GM12875 (cell line): ENCODE data around the gene CDC14A.
"Not testable (repeated sequence)": the region's sequence is repeated elsewhere in the genome, so short reads cannot be mapped to it uniquely, and the experiment has no call there.

ENCODE experiments used
- H3K4me3 ChIP-seq: one replicate; pipeline ENCODE4 v1.5.1; 2011; ENCODE audit warnings: low read depth, low read length, control low read depth
- TF ChIP-seq, protein P1 (sequence below): IDR thresholded peaks from 2 replicates; pipeline ENCODE4 v1.5.1; 2011; ENCODE audit warnings: low read depth, mild to moderate bottlenecking, control low read depth, inconsistent platforms, low read length, moderate library complexity, borderline replicate concordance; ENCODE audit not compliant: insufficient read depth

The CDC14A gene

DNA sequence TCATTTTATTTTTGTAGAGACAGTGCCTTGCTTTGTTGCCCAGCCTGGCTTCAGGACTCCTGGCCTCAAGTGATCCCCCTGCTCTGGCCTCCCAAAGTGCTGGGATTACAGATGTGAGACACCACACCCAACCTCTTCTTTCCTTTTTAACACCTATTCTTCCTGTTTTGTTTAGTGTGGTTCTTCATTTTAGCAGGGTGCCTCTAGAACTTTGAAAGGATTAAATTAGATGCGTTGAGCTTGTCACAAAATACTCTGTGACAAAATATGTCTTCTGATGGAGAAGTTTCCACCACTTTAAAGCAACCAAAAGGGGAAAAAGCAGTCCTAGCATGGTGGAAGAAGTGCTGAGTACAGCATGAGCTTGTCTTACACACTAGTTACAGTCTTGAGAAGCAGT is 42.0 kb downstream of the CDC14A start:
- H3K4me3 ChIP-seq: no peak overlapping the region
- TF ChIP-seq, protein P1, sequence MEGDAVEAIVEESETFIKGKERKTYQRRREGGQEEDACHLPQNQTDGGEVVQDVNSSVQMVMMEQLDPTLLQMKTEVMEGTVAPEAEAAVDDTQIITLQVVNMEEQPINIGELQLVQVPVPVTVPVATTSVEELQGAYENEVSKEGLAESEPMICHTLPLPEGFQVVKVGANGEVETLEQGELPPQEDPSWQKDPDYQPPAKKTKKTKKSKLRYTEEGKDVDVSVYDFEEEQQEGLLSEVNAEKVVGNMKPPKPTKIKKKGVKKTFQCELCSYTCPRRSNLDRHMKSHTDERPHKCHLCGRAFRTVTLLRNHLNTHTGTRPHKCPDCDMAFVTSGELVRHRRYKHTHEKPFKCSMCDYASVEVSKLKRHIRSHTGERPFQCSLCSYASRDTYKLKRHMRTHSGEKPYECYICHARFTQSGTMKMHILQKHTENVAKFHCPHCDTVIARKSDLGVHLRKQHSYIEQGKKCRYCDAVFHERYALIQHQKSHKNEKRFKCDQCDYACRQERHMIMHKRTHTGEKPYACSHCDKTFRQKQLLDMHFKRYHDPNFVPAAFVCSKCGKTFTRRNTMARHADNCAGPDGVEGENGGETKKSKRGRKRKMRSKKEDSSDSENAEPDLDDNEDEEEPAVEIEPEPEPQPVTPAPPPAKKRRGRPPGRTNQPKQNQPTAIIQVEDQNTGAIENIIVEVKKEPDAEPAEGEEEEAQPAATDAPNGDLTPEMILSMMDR: no peak

DNA sequence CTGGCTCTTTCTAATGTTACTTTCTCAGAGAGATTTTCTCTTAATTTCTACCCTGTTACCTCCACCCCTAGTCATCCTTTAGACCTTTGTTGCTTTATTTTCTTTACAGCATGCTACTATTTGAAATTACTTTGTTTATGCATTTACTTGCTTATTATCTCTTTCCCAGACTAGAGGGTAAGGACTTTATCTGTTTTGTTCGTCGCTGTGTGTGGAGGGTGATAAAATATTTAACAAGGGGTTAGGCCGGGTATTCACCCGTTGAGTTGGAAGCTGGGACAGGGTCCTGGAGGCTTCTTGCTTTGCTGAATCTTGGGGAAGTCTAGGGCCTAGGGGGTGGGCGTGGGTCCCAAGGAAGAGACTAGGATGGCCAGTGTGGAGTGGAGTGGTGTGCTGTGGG is 43.6 kb downstream of the CDC14A start:
- TF ChIP-seq, protein P1: no peak
- H3K4me3 ChIP-seq: no peak overlapping the region

DNA sequence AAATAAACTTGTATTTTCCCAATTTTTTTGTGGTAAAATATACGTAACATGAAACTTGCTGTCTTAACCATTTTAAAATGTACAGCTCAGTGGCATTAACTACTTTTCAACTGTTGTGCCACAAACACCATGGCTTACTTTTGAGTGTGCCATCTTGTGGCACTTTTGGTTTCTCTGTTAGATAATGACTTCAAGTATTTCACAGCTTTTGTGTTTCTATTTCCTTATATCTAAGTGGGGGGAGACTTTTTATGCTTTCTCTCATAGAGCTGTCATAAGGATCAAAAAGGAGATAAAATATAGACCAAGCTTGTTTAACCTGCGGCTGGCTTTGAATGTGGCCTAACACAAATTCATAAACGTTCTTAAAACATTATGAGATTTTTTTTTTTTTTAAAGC is 44.3 kb downstream of the CDC14A start:
- TF ChIP-seq, protein P1: no peak
- no peak overlapping the region for H3K4me3 ChIP-seq

DNA sequence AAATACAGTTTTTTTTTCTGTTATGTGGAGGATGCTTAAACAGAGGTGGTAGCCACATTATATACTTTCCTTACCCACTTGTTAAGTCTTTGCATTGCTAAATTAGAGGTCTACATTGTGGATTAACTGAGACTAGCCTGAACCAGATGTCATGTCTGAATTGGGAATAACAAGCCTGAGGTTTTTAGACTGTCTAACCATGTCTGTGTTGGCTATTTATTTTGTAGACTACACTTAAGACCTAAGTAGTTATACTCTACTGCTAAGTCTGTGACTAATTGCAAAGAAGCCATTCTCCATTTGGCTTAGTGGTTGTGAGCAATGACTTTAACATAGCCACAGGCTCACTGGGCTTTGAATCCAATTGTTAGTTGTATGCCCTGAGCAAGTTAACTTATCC is 45.4 kb downstream of the CDC14A start:
- TF ChIP-seq, protein P1: no peak
- no peak overlapping the region for H3K4me3 ChIP-seq

DNA sequence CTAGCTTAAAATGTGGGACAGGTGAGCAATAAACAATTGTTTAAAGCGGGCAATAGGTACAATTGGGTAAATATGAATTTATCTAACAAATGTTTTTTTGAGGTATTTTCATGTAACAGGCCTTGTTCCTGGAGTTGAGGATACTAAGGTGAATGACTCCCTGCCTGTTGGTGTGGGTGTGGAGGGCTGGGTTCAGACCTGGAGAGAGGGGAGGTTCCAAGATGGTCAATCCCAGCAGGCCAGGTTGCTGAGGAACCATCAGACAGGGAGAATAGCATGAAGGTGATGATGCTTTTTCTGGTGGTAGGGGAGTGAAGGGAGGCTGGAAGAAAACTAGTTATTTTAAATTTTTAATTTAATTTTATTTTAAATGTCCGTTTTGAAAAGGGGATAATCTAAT is 46.3 kb downstream of the CDC14A start:
- TF ChIP-seq, protein P1: no peak
- H3K4me3 ChIP-seq: no peak overlapping the region

DNA sequence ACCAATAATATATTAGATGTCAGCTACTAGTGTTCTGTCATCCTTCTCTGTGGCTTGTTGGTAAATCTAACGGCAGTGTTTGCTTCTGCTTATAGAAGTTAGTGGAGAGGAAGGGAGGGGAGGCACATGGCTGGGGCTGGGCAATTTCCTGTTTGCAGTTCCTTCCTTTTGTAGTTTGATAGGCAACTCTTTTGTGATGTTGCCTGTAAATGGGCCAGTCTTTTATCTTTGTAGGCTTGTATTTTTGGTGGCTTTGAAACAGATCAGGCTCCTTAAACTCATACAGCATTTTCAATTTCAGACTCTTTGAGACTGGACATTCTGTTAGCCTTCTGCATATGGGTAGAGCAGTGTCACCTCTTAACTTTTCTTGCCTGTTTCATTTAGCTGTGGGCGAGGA is 48.1 kb downstream of the CDC14A start:
- H3K4me3 ChIP-seq: no peak overlapping the region
- TF ChIP-seq, protein P1: no peak

DNA sequence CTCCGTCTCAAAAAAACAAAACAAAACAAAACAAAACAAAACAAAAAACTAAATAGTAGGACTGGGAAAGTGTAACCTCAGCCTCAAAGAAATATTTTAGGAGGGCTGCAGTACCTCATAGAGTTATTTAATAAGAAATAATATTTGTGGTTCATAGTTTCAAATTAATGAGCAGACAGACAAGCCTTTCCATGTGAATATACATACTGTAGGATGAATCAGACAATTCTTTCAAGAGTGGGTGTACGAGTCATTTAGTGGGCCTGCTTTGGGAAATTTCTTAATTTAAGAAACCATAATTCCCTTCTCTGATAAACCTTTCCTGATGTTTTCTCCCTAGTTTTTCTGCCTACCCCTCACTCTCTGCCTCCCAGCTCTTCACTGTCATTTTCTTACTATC is 52.5 kb downstream of the CDC14A start:
- TF ChIP-seq, protein P1: no peak
- H3K4me3 ChIP-seq: no peak overlapping the region

DNA sequence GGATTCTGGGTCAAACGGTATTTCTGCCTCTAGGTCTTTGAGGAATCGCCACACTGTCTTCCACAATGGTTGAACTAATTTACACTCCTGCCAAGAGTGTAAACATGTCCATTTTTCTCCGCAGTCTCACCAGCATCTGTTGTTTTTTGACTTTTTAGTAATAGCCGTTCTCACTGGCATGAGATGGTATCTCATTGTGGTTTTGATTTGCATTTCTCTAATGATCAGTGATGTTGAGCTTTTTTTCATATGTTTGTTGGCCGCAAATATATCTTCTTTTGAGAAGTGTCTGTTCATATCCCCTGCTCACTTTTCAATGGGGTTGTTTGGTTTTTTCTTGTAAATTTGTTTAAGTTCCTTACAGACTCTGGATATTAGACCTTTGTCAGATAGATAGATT is 53.6 kb downstream of the CDC14A start:
- not testable (repeated sequence) for H3K4me3 ChIP-seq

DNA sequence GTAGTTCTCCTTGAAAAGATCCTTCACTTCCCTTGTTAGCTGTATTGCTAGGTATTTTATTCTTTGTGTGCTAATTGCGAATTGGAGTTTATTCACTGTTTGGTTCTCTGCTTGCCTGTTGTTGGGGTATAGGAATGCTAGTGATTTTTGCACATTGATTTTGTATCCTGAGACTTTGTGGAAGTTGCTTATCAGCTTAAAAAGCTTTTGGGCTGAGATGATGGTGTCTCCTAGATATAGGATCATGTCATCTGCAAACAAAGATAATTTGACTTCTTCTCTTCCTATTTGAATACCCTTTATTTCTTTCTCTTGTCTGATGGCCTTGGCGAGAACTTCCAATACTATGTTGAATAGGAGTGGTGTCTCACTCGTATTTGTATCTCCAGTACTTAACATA is 55.1 kb downstream of the CDC14A start:
- not testable (repeated sequence) for H3K4me3 ChIP-seq
